ENCODE measurements around the gene TBC1D32.
"Not testable (repeated sequence)": the region's sequence is repeated elsewhere in the genome, so short reads cannot be mapped to it uniquely, and the experiment has no call there.

TBC1D32 gene, protein sequence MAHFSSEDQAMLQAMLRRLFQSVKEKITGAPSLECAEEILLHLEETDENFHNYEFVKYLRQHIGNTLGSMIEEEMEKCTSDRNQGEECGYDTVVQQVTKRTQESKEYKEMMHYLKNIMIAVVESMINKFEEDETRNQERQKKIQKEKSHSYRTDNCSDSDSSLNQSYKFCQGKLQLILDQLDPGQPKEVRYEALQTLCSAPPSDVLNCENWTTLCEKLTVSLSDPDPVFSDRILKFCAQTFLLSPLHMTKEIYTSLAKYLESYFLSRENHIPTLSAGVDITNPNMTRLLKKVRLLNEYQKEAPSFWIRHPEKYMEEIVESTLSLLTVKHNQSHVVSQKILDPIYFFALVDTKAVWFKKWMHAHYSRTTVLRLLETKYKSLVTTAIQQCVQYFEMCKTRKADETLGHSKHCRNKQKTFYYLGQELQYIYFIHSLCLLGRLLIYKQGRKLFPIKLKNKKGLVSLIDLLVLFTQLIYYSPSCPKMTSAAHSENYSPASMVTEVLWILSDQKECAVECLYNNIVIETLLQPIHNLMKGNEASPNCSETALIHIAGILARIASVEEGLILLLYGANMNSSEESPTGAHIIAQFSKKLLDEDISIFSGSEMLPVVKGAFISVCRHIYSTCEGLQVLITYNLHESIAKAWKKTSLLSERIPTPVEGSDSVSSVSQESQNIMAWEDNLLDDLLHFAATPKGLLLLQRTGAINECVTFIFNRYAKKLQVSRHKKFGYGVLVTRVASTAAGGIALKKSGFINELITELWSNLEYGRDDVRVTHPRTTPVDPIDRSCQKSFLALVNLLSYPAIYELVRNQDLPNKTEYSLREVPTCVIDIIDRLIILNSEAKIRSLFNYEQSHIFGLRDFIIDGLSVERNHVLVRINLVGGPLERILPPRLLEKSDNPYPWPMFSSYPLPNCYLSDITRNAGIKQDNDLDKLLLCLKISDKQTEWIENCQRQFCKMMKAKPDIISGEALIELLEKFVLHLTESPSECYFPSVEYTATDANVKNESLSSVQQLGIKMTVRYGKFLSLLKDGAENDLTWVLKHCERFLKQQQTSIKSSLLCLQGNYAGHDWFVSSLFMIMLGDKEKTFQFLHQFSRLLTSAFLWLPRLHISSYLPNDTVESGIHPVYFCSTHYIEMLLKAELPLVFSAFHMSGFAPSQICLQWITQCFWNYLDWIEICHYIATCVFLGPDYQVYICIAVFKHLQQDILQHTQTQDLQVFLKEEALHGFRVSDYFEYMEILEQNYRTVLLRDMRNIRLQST

DNA sequence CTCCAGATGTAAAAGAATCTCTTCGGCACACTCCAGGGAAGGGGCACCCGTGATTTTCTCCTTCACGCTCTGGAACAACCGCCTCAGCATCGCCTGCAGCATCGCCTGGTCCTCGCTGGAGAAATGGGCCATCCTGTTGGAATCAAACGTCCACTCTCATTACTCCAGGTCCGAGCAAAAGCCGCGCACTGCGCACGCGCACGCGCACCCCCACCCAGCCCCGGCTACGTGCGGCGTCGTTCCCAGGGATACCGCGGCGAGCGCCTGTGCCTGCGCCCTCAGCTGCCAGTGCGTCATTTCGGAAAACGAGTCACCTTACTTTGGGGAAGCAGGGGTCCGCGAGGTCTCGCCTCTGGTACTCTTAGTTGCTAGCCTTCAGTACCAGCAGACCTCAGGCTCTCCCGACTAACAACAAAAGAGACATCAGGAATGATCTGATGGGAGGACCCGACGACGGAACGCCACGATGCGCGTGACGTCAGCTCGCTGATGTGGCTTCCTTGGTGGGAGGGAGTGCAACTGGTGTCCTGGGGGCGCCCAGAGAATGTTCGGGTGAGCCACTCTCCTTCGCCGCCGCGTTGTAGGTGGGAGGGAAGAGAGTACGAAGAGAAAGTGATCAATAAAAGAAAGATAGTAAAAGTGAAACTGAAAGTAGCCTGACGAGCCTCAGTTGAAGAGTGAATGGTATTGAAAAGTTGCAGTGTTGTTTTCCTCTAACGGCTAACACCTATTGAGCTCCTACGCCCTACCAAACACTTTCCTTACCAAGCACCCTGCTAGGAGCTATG is at the start of gene TBC1D32:
Gene TBC1D32 (minus strand): TSS at position 182 of the 788 bp plus-strand sequence. CDS start 50 bp downstream, at position 132.
- peak; percentile 95 for DNase-seq

DNA sequence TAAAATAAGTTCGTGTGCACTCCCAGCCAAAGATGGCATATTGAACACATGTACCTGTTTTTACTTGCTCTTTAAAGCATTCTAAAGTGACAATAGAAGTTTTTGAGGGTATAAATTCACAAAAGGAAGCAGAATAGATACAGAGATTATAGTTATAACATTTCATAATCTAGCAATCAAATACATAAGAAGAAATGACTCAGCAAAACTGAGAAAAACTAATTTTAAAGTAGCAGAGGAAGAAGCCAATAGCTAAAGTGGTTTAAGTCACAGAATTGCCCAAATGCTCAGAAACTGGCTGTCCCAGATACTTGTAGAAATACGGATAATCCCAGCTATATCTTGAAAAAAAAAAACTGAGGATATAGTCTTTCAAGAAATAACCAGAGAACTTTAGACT is 49.2 kb upstream of the TBC1D32 start:
- DNase-seq, result no peak

- DNase-seq, result no peak
Observed at GRCh38 chr6:121382467-121383121, 48.3 kb upstream of the TBC1D32 start.

- no peak for DNase-seq
Observed at GRCh38 chr6:121376411-121376810, 42.1 kb upstream of the TBC1D32 start.

GRCh38 chr6:121374219-121374618 is 39.9 kb upstream of the TBC1D32 start:
- not testable (repeated sequence) for DNase-seq

- no peak for DNase-seq
Observed at GRCh38 chr6:121365536-121366521, 31.5 kb upstream of the TBC1D32 start.

- DNase-seq, result no peak
Observed at GRCh38 chr6:121356575-121356974, 22.3 kb upstream of the TBC1D32 start.

GRCh38 chr6:121354764-121355163 is 20.5 kb upstream of the TBC1D32 start:
- no peak for DNase-seq

DNA sequence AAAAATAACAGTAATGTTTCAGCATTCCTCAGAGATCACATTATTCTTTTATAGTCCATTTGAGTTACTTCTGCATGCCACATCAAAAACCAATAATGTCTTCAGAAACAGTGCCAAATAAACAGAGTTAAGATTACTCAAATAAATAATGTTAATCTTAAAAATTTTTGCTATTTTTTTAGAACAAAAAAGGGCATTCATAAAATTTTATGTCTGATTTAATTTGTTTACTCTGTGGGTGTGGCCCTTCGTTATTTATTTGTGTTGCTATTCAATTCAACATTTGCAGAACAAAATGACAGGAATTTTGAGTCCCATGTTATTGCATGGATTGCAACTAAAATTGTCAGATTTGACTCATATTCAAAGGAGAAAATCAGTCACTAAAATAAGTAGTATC is 18.7 kb upstream of the TBC1D32 start:
- no peak for DNase-seq

DNA sequence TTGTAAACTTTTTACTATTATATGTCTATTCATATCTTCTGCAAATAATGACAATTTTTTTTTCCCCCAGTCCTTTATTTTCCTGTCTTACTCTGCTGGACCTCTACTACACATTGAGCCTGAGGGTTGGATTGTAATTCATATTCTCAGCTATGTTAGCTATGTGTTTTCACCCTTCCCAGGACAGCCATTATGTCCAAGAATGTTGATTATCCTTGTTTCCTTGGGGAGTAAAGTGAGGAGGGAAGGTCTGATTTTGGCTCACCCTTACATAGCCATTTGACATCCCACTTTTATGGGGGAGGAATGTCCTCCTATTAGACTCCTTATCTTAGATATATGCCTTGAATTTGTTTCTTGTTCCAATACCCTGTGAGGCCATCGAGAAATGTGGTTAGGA is 17.6 kb upstream of the TBC1D32 start:
- DNase-seq, result no peak

GRCh38 chr6:121349596-121349995 is 15.3 kb upstream of the TBC1D32 start:
- no peak for DNase-seq

GRCh38 chr6:121347484-121347883 is 13.2 kb upstream of the TBC1D32 start:
- no peak for DNase-seq

GRCh38 chr6:121344539-121344938 is 10.3 kb upstream of the TBC1D32 start:
- no peak for DNase-seq

- no peak for DNase-seq
Observed at GRCh38 chr6:121339639-121340226, 5.5 kb upstream of the TBC1D32 start.

DNA sequence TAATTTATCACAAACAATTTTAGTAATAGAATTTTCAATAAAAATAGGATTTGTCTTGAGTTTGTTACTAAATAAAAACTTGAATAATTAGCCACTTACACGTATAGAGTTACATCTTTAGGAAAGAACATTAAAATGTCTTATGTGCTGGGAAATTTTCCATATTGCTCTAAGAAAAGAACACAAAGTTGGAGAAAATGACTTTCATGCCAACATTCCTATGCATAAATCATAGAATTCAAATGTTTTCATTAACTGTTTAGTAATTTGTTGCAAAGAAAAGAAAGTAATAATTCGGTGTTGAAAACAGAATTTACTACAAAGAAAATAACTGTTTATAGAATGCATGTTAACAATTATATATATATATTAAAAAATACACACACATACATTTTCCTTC is 4.7 kb upstream of the TBC1D32 start:
- DNase-seq, result no peak

GRCh38 chr6:121338366-121338765 is 4.1 kb upstream of the TBC1D32 start:
- DNase-seq, result no peak

- DNase-seq, result no peak
Observed at GRCh38 chr6:121335087-121336008, 1.1 kb upstream of the TBC1D32 start.

DNA sequence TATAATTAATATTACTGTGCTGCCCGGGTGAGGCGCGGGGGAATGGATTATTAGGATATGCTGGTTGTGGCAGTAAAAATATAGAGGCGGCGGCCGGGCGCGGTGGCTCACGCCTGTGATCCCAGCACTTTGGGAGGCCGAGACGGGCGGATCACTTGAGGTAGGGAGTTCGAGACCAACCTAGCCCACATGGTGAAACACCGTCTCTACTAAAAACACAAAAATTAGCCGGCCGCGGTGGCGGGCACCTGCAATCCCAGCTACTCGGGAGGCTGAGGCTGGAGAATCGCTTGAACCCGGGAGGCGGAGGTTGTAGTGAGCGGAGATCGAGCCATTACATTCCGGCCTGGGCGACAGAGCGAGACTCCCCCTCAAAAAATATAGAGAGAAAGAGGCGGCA is 586 bp downstream of the TBC1D32 start:
- not testable (repeated sequence) for DNase-seq

- no peak for DNase-seq
Observed at GRCh38 chr6:121333196-121333595, 1.1 kb downstream of the TBC1D32 start.
